HL-60 (cell line): Measurements from ENCODE around the gene ROCK2.

Source experiments
- POLR2AphosphoS5 ChIP-seq: IDR thresholded peaks from 2 replicates; pipeline ENCODE4 v1.6.1; 2012; ENCODE audit warnings: low read depth
- SPI1 ChIP-seq: IDR thresholded peaks from 2 replicates; pipeline ENCODE4 v1.6.1; 2012; ENCODE audit warnings: low read depth, mild to moderate bottlenecking, borderline replicate concordance
- TF ChIP-seq, protein P1 (sequence below): IDR thresholded peaks from one replicate; pipeline ENCODE4 v1.5.1; 2011; ENCODE audit warnings: low read length, control low read depth, inconsistent platforms; ENCODE audit not compliant: insufficient read depth
- TF ChIP-seq, protein P2 (sequence below): IDR thresholded peaks from 2 replicates; pipeline ENCODE4 v1.6.1; 2012; ENCODE audit warnings: low read depth; ENCODE audit not compliant: insufficient replicate concordance

DNA sequence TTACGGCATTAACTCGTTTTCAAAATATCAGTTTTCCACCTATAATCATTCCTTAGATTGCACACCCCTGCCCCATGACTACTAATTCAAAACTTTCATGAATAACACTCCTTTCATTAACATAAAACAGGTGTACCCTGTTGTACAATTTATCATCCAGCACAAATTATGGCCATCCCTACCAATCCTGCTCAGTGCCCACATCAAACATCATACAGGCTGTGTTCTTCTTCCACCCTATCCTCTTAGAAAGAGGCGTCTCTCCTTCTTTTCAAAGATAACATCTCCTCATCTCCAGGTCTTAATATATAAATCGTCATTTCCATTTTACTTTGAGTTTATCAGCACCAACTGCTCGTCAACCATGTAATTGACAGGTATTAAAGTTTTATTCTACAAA is 121.6 kb downstream of the ROCK2 start:
- TF ChIP-seq, protein P1, sequence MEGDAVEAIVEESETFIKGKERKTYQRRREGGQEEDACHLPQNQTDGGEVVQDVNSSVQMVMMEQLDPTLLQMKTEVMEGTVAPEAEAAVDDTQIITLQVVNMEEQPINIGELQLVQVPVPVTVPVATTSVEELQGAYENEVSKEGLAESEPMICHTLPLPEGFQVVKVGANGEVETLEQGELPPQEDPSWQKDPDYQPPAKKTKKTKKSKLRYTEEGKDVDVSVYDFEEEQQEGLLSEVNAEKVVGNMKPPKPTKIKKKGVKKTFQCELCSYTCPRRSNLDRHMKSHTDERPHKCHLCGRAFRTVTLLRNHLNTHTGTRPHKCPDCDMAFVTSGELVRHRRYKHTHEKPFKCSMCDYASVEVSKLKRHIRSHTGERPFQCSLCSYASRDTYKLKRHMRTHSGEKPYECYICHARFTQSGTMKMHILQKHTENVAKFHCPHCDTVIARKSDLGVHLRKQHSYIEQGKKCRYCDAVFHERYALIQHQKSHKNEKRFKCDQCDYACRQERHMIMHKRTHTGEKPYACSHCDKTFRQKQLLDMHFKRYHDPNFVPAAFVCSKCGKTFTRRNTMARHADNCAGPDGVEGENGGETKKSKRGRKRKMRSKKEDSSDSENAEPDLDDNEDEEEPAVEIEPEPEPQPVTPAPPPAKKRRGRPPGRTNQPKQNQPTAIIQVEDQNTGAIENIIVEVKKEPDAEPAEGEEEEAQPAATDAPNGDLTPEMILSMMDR: no peak
- TF ChIP-seq POLR2AphosphoS5 (no peak), SPI1 (no peak)
- TF ChIP-seq, protein P2, sequence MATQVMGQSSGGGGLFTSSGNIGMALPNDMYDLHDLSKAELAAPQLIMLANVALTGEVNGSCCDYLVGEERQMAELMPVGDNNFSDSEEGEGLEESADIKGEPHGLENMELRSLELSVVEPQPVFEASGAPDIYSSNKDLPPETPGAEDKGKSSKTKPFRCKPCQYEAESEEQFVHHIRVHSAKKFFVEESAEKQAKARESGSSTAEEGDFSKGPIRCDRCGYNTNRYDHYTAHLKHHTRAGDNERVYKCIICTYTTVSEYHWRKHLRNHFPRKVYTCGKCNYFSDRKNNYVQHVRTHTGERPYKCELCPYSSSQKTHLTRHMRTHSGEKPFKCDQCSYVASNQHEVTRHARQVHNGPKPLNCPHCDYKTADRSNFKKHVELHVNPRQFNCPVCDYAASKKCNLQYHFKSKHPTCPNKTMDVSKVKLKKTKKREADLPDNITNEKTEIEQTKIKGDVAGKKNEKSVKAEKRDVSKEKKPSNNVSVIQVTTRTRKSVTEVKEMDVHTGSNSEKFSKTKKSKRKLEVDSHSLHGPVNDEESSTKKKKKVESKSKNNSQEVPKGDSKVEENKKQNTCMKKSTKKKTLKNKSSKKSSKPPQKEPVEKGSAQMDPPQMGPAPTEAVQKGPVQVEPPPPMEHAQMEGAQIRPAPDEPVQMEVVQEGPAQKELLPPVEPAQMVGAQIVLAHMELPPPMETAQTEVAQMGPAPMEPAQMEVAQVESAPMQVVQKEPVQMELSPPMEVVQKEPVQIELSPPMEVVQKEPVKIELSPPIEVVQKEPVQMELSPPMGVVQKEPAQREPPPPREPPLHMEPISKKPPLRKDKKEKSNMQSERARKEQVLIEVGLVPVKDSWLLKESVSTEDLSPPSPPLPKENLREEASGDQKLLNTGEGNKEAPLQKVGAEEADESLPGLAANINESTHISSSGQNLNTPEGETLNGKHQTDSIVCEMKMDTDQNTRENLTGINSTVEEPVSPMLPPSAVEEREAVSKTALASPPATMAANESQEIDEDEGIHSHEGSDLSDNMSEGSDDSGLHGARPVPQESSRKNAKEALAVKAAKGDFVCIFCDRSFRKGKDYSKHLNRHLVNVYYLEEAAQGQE: no peak
